SU-DHL-6 (cell line): ENCODE measurements around the gene MIDN.

ENCODE experiments used
- CTCF ChIP-seq: fragments of 200-600 bp; sonication (generic); IDR thresholded peaks from one replicate; pipeline ENCODE4 v1.5.1; 2017; ENCODE audit warnings: antibody characterized with exemption, mild to moderate bottlenecking, low read length, moderate library complexity; ENCODE audit not compliant: insufficient read depth, poor library complexity, severe bottlenecking
- EZH2phosphoT487 ChIP-seq: fragments of 200-600 bp; sonication (generic), shearing (Covaris generic); conservative IDR thresholded peaks from 2 replicates; pipeline ENCODE4 v1.6.1; 2018; ENCODE audit warnings: mild to moderate bottlenecking, antibody characterized with exemption, low read length, moderate library complexity, mixed read lengths

DNA sequence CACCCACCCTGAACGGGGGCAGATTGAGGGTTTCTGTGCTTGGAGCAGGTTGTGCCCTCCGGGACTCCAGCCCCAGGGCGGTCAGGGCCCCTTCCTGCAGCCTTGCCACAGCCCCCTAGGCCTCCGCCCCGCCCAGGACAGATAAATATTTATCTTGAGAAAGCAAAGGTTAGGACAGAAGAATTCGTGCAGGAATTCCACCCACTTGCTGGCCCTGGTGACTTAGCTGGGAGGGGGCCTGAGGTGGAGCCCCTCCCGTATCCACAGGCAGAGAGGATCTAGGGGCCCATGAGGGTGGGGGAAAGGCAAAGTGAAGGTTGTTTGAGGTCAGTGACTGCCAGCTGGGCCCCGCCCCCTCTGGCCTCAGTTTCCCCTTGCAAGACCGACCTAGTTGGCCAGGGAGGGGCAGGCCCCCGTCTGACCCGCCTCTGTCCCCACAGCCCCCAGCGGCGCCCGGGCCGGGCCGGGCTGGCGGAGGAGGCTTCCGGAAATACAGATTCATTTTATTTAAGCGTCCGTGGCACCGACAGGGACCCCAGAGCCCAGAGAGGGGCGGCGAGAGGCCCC lies 5.2 kb downstream of the MIDN start:
- no peak for TF ChIP-seq CTCF
- TF ChIP-seq EZH2phosphoT487 = no peak
